ENCODE data around the gene LRRFIP1.

Gene LRRFIP1

DNA sequence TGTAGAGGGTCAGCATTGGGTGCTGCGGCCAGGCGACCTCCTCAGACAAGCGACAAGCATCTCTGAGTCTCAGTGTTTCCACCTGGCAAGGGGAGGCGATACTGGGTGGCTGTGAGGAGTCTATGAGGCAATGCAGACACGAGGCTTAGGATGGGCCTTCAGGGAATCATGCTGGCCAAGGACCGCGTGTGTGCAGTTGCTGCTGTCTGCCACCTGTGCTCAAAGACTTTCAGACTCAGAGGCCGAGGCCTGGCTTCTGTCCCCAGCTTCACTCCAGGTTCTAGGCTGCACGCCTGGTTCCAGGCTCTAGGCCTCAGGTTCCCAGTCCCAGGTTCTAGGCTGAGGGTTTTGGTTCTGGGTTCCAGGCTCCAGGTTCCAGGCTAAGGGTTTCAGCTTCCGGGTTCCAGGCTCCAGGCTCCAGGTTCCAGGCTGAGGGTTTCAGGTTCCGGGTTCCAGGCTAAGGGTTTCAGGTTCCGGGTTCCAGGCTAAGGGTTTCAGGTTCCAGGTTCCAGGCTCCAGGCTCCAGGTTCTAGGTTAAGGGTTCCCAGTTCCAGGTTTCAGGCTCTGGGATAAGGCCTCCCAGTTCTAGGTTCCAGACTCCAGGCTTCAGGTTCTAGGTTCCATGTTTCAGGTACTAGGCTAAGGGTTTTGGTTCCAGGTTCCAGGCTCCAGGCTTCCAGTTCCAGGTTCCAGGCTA lies 14.8 kb downstream of the LRRFIP1 start:
- no peak for DNase-seq

DNA sequence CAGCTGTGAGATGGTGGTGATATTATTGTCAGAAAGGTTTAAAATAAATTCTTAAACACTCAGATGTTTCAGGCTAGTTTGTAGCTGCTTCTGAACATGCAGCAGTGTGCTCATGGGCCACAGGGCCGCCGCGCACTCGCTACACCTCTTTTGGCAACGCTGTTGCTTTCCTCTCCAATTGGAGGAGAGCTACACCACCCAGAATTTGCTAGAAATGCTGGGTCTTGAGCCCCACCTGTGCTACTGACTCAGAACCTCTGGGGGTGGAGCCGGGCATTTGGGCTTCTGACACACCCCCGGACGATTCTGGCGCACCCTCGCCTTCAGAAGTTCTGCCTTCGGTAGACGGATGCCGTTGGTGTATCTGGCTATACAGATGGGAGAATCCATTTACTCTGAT lies 15.7 kb downstream of the LRRFIP1 start:
- DNase-seq: no peak

DNA sequence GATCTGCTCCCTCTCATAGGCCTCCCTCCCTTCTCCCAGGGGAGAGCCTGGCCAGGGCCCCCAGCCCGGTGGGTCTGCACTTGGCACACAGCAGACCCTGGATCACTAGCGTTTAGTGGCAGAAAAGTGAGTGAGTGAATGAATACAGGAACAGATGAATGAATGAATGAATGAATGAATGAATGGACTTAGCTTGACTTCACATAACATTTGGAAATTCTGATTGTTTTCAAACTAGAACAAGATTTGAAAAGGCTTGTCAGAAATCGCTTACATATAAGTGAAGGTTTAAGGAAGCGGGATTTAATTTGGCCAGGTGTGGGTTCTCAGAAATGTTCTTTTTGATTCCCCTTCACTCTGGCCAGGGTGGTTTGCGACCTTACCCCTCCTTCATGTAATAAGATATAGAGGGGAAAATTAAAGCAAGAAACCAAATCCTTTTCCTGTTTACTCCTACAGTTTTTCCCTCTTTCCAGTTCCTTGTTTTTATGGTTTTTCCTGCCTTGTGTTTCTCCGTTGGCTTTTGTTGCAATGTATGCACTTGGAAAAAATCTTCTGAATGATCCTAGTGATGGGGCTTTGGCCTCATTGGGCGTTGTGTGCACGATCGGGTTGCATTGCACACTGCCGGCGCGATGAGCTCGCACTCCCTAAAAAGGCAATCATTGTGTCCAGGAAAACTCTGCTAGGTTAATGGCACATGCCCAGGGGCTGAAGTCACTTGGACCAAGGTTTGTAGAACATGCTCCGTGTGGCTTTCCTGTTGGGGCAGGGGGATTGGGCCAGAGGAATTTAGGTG lies 16.4 kb downstream of the LRRFIP1 start:
- no peak for DNase-seq

DNA sequence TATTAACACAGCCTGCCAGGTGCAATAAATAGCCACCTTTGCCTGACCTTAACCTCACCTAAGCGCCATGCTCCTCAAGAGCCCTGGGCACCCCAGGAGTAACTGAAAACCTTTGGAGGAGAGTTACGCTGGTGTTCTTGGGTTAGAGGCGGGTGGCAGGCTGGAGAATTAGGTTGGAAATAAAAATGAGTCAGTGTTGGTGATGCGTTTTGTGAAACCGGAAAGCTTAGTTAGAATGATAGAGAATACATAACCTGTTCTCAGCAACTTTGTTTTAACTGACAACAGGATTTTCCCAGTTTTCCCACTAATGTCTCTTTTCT lies 17.0 kb downstream of the LRRFIP1 start:
- no peak for DNase-seq

DNA sequence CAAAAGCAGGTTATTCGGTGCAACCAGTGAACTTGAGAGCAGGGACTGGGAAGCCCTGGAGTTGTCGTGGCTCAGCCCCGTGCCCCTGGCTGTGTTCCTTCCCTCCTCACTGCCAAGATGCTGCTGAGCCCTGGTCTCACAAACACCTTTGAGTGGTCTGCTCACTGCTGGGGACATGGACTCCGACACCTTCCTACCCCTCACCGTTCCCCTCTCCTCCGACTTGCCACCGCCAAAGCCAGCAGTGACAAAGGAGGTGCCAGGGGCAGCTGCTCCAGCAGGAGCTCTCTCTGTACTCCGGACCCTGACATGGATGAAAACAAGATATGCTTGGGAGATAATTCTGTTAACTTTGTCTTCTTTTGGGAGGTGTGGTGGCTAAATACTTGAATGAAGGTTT lies 17.9 kb downstream of the LRRFIP1 start:
- DNase-seq: no peak

DNA sequence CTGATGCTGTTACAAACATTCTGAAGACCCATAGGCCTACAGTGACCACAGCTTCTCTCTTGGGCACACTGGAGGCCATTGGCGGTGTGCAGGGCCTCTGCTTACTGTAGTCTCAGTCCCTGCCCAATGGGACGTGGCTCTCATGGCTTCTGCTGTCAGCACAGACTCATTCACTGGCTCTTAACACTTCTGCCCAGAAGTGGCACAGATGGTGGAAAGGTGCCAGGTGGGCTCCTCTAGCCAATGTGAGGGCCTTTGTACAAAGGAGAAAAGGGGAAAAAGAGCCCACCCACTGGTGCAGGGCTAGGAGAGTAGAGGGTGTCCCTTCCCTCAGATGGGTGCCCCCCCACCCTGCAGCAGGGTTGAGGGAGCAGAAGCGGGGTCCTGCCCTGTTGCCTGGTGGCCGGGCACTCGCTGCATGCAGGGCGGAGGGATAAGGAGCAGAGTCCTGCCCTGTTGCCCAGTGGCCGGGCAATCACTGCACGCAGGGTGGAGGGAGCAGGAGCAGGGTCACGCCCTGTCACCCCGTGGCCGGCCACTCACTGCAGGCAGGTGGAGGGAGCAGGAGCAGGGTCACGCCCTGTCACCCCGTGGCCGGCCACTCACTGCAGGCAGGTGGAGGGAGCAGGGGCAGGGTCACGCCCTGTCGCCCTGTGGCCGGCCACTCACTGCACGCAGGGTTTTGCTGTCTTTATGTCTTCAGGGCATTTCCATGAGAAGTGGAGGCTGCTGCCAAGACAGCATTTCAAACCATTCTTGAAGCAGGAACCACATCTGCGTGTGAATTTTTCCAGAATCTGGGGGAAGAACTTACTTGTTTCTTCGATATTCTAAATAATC lies 20.0 kb downstream of the LRRFIP1 start:
- no peak for DNase-seq

DNA sequence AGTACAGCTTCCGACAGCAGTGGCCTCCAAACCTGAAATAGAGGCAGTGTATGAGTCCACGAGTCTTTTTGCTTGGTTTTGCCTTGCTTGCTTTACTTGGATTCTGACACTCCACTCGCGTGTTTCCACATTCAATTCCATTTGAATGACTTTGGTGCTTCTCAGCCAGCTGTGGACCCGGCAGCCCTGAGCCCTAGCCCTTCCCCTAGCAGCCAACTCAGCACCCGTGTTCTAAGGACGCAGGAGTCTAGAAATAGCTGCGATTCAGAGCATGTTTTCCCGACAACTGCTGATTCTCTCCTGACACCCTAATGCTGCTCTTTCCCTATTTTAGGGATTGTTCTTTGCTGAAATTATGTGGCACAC lies 20.6 kb downstream of the LRRFIP1 start:
- DNase-seq: no peak

DNA sequence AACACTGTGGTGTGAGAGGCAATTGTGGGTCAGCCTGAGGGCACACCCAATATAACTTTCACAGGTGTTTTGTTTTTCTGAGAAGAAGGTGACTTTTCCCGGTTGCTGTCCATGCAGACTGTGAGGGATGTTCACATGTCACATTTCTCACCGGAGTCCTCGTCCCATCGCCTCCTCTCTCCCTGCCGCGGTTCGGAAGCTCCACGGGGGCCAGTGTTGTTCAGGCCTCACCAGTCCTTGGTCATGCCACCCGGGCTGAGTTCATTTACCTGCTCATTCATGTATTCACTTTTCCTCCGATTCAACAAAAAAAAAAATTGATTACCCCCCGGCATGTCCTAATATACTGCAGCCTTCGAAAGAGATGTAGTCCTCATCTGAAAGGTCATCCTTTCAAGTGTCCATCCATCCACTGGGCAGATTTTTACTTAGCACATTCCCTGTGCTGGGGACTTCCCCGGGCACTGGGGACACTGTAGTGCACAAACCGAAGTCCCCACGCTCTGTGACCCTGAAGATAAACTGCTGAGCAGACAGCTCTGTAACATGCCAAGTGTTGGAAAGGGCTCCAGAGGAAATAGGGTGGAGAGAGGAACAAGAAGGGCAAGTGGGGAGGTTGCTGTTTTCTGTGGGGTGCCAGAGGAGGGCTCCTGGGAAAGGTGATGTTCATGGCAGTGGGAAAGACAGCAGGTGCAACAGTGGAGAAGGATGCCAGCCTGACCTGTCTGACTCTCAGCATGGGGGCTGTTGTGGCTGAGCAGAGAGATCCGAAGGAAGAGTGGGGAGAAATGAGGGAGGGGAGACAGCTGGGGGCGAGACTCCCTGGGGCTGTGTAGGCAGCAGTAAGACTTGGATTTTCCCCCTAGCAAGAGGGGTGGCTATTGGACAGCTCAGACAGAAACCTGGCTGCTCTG lies 22.4 kb downstream of the LRRFIP1 start:
- no peak for DNase-seq

DNA sequence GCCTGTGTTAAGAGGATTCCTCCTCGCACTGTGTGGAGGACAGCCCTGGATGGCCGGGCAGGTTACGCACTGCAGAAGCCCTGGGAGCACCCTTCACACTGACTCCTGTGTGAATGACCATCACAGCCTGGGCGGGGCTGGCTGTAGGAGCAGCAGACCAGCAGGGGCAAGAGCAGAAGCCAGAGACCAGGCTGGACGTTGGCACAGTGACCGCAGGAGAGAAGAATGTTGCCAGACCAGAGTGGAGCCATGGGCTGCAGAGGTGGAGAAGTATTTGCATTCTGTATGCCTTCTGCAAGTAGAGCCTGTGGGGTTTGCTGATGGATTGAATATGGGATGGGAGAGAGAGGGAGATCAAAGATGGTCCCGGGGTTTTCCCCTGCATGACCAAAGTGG lies 23.1 kb downstream of the LRRFIP1 start:
- no peak for DNase-seq

DNA sequence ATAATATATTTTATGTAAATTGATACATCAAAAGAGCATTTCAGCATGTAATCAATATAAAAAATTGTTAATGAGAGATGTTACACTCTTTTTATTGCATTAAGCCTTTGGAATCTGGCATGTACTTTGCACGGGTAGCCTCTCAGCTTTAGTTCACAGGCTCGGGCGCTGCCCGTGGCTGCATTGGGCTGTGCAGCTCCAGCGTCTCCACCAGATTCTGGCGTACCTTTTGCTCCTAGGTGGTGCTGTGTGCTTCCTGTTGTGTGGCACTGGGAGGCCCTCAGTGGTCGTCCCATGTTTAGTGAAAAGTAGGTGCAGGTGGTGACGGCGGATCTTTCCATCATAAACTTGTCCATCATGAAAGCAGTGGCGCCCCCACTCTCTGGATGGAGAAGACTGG lies 24.4 kb downstream of the LRRFIP1 start:
- no peak for DNase-seq

DNA sequence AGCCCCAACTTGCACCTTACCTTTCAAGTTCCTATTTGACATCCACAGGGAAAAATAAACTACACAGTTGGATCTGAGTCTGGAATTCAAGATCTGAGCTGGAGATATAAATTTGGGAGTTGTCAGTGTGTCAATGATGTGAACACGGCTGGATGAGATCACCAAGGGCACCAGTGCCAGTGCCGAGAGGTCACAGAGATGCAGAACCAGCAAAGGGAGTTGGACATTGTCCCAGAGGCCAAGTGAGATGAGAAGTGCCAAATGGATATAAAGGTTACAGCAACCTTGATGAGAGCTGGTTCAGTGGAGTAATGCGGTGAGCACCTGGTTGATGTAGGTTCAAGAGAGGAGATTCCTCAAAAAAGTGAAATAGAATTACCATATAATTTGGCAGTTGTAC lies 24.8 kb downstream of the LRRFIP1 start:
- DNase-seq: no peak

DNA sequence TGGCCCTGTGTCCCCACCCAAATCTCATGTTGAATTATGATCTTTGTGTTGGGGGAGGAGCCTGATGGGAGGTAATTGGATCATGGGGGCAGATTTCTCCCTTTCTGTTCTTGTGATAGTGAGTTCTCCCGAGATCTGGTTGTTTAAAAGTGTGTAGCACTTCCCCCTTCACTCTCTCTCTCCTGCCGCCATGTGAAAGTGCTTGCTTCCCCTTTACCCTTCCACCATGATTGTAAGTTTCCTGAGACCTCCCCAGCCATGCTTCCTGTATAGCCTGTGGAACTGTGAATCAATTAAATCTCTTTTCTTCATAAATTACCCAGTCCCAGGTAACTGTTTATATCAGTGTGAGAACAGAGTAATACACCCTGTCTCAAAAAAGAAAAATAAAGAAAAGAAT lies 25.5 kb downstream of the LRRFIP1 start:
- no peak for DNase-seq

DNA sequence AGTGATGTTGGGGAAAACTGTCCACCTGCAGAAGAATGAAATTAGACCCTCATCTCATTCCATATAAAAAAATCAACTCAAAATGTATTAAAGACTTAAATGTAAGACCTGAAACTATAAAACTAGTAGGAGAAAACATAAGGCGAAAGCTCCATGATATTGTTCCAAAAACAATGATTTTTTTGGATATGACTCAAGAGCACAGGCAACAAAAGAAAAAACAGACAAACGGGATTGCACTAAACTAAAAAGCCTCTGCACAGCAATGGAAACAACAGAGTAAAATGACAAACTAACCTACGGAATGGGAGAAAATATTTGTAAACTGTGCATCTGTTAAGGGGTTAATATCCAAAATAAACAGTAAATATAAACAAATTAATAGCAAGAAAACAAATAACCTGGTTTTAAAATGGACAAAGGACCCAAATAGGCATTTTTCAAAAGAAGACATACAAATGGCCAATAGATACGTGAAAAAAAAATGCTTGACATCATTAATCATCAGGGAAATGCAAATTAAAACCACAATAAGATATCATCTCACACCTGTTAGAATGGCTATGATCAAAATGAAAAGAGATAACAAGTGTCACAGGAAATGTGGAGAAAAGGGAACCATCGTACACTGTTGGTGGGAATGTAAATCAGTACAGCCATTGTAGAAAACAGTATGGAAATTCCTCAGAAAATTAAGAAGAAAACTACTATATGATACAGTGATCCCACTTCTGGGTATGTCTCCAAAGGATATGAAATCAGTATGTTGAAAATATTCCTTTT lies 26.6 kb downstream of the LRRFIP1 start:
- DNase-seq: no peak

DNA sequence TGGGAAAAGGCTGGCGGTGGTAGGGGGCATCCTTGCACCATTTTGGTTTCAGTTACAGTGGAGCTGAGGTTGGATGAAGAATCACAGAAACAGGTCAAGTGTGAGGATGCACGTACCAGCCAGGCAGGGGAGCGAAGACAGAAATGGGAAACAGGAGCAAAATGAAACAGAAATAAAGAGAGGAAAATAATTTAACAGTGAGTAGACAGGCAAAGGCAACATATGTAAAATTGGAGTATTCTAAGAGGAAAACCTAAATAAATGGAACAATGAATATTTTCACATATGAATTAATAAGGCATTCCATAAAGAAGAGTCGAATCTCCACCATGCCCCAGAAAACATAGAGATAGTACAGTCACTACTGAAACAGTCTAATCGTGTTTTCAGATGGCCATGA lies 29.7 kb downstream of the LRRFIP1 start:
- no peak for DNase-seq

DNA sequence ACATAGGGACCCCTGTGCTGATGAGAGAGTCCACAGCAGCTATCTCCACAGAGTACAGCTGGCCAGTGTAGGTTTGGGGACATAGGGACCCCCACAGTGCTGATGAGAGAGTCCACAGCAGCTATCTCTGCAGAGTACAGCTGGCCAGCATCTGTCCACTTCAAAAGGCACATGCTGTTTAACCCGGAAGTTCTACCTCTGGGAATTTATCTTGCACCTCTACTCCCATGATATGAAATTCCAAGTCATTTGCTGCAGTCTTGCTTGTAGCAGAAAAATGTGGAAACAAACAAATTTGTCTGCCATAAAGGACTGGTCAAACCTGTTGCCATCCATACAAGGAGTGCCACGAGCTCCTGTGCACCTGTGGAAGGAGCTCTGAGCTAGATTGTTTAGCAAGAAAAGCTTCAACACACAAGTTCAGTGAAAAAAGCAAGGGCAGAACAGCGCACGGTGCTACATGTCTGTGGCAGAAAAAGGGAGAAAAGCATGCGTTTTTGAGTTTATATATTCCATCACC lies 33.1 kb downstream of the LRRFIP1 start:
- no peak for DNase-seq

DNA sequence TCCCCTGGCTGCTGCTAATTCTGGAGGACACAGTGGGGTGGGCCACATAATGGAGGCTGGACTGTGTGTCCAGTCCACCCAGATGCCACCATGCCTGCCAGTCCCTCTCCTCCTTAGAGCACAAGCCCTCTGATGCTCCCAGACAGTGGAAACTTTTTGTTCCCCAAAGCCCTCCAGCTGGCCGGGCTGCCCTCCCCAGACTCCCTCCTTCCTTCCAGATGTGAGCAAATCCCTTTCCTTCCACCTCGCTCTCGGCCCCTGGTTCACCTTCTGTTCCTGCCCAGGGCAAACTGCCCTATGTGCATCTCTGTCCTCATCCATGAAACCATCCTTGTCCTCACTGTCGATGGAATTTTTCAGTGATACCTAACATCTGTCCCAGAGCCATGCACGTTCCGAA lies 33.9 kb downstream of the LRRFIP1 start:
- DNase-seq: no peak

DNA sequence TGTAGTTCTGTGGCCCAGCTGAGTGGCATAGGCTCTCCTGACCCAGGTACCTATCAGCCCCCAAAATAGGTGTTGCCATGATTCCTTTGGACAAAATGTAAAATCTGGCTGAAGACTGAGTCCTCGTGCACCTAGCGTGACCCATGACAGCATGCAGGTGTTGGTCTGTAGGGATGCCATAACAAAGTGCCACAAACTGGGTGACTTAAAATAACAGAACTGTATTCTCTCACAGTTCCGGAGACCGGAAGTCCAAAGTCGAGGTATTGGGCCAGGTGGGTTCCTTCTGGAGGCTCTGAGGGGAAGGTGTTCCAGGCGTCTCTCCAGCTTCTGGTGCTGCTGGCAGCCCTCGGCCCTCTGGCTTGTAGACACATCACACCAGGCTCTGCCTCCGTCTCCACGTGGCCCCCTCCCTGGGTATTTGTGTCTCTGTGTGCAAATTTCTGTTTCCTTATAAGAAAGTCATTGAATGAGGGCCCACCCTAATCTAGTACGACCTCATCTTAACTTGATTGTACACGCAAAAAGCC lies 34.5 kb downstream of the LRRFIP1 start:
- no peak for DNase-seq

DNA sequence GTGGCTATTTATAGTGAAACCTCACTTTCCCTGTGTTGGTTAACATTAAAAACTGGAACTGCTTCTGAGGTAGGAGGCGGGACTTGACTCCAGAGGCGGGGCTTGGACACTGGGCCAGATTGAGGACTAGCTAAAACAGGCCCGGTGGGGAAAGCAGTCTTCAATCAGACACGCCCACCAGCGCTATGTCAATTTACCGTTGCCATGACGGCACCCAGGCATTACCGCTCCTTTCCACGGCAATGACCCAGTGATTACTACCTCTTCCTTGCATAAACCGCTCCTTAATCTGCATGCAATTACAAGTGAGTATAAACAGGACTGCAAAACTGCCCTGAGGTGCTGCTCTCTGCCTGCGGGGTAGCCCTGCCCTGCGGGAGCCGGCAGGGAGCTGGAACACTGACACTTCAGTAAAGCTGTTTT lies 35.3 kb downstream of the LRRFIP1 start:
- DNase-seq: peak; percentile 29

DNA sequence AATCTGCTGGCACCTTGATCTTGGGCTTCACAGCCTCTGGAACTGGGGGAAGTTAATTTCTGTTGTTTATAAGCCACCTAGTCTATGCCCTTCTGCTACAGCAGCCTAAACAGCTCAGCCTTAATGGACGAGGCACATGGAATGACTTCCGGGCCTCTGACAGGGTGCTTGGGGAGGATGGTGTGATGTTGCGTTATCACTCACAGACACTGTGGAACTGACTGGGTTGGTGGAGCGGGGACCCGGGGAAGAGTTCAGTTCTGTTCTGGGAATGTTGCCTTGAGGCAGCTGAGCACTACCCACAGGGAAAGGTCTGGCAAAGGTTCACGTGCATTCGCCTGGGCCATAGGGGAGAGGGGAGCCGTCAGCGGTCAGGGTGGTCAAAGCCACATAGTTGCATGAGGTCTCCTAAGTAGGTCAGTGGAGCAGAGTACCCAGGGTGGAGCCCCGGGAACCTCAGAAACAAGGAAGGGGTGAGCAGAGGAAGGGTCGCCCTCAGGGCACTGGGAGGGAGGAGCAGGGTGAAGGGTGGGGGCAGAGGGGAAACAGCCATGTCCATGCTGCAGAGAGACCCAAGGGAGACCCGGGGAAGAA lies 36.2 kb downstream of the LRRFIP1 start:
- no peak for DNase-seq

DNA sequence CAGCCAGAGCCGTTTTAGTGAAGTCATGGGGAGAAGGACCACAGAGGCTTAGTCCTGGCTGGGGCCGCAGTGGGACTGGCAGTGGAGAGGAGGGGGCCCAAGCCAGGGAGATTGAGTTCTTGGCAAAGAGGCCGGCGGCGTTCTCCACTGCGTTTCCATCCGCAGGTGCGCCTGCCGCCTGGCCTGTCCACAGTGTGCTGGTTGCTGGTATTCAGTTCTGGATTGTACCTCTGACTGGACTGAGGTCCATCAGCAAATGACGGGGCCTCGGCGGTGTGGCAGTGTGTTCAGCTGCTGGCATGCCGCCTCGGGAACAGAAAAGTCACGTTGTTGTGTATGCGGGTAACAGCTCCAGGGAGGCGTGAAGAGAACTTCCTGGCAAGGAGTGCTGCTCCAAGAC lies 36.8 kb downstream of the LRRFIP1 start:
- DNase-seq: no peak

DNA sequence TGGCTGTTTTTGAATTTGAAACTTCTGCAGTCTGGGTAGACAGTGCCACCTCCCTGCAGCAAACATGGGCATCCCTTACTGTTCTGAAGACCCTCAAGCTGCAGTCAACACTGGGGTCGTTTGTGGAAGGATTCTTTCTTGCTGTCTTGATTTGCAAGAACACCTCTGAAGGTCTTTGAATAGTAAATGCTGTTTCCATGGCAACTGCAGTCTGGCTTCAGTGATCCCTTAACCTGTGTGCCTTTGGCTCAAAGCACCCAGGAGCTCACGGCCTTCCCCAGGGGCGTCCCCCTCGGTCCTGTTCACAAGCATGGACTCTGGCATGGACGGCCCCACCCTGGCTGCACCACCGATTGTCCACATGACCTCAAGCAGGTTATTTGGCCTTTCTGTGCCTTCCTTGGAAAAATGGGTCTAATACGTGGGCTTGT lies 38.3 kb downstream of the LRRFIP1 start:
- DNase-seq: no peak

All from NCI-H524 treated with DMSO at 0.1 percent for 48 hours (cell line).